GM19240 (cell line): ENCODE results near the gene PSORS1C1.
A peak's percentile ranks its signal among the peaks of the same experiment; 100 is the strongest.
"Not testable (repeated sequence)": the region's sequence is repeated elsewhere in the genome, so short reads cannot be mapped to it uniquely, and the experiment has no call there.

Experiments
- DNase-seq: peaks from one replicate; pipeline ENCODE4 v3.0.0; 2011; ENCODE audit warnings: low spot score; ENCODE audit not compliant: insufficient read length

The PSORS1C1 gene

DNA sequence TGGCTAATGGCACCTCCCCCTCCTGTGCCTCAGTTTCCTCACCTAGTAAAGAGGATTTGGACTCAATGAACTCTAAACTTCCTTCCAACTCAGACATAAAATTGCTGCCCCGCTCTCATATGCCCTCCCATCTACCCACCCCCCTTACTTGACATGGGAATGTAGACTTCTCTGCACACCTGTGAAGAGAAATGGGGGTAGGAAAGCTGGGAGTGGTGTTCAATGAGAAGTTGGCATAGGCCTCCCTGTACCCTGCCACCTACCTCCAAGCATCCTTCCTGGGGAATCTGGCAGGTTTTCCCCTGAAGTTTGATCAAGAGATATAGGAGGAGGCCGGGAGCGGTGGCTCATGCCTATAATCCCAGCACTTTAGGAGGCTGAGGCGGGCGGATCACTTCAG lies 59.8 kb downstream of the PSORS1C1 start:
- DNase-seq: no peak

- no peak for DNase-seq
Measured at GRCh38 chr6:31175971-31176370, 61.4 kb downstream of the PSORS1C1 start.

GRCh38 chr6:31178143-31179041 lies 63.8 kb downstream of the PSORS1C1 start:
- DNase-seq: no peak

DNA sequence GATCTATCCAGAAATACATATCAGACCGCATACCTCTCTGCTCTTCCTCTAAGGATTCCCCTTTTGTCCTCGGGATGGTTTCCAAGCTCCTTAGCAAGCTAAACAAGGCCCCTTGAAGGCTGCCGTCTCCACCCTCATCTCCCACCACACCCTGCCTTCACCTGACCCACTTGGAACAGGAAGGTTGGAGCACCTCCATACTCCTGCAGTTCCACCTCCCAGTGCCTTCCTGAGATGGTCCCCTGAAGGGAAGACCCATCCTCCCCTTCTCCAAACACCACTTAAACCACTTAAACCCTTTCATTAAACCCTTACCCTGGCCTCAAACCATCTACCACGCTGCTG lies 64.4 kb downstream of the PSORS1C1 start:
- DNase-seq: no peak

- no peak for DNase-seq
Measured at GRCh38 chr6:31179896-31180295, 65.3 kb downstream of the PSORS1C1 start.

- peak; percentile 68 for DNase-seq
Measured at GRCh38 chr6:31180500-31180899, 65.9 kb downstream of the PSORS1C1 start.

GRCh38 chr6:31183287-31183686 lies 68.7 kb downstream of the PSORS1C1 start:
- DNase-seq: not testable (repeated sequence)

GRCh38 chr6:31183859-31184258 lies 69.3 kb downstream of the PSORS1C1 start:
- not testable (repeated sequence) for DNase-seq

GRCh38 chr6:31185695-31186051 lies 71.1 kb downstream of the PSORS1C1 start:
- DNase-seq: not testable (repeated sequence)

DNA sequence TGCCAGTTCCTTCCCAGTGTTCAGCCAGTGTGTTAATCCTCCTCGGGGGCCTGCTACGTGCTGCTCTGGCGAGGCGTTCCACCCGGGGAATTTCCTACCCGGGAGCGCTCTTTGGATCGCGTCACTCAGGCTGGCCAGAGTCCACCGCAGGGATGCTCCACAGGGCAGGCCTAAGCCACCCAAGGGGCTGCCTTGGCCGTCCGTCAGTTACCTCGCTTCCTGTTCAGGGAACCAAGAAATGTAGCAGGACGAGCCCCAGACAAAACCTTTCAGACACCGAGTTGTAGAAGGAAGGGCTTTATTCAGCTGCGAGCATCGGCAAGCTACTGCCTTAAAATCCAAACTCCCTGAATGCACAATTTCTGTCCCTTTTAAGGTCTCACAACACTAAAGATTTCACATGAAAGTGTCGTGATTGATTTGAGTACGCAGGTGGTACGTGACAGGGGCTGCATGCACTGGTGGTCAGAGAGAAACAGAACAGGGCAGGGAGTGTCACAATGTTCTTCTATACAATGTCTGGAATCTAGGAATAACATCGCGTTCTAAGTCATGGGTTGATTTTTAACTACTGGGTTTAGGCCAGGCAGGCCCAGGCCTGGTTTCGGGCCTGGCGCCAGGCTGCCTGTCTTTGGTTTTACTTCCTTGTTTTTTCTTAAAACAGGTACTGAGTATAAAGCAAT lies 71.6 kb downstream of the PSORS1C1 start:
- no peak for DNase-seq

- DNase-seq: no peak
Measured at GRCh38 chr6:31187780-31188194, 73.2 kb downstream of the PSORS1C1 start.

DNA sequence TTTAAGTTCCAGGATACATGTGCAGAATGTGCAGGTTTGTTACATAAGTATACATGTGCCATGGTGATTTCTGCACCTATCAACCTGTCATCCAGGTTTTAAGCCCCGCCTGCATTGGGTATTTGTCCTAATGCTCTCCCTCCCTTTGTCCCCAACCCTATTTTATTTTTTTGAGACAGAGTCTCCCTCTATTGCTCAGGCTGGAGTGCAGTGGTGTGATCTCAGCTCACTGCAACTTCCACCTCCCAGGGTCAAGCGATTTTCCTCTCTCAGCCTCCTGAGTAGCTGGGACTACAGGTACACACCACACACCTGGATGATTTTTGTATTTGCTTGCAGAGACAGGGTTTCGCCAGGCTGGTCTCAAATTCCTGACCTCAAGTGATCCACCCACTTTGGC lies 74.6 kb downstream of the PSORS1C1 start:
- DNase-seq: not testable (repeated sequence)
